ENCODE data around the gene RPS6KA2.
"Not testable (repeated sequence)": the region's sequence is repeated elsewhere in the genome, so short reads cannot be mapped to it uniquely, and the experiment has no call there.

Gene RPS6KA2

GRCh38 chr6:166370489-166370888, 256.6 kb downstream of the RPS6KA2 start:
- H3K4me1 Mint-ChIP-seq, result peaks cover 11% of the 10 kb centered on the region
- no peaks in the 10 kb centered on the region for H3K36me3 Mint-ChIP-seq (ENCODE audit: low read depth)
- TF ChIP-seq CTCF (IDR thresholded peaks at IDR 0.05; ENCODE audit: unreplicated experiment in 3 of 3), result no peak
- H3K9me3 Mint-ChIP-seq, result no peaks in the 10 kb centered on the region
- H3K4me3 Mint-ChIP-seq, result no peak overlapping the region
- H3K27me3 Mint-ChIP-seq (ENCODE audit: low read depth), result no peaks in the 10 kb centered on the region
- no peak overlapping the region for H3K27ac Mint-ChIP-seq

- Mint-ChIP-seq H3K27me3 (ENCODE audit: low read depth) (no peaks in the 10 kb centered on the region), H3K9me3 (no peaks in the 10 kb centered on the region), H3K27ac (no peak overlapping the region), H3K4me3 (no peak overlapping the region), H3K36me3 (ENCODE audit: low read depth) (no peaks in the 10 kb centered on the region), H3K4me1 (peaks cover 12% of the 10 kb centered on the region)
- TF ChIP-seq CTCF (IDR thresholded peaks at IDR 0.05; ENCODE audit: unreplicated experiment in 3 of 3), result no peak
Observed at GRCh38 chr6:166369782-166370181, 257.3 kb downstream of the RPS6KA2 start.

- no peaks in the 10 kb centered on the region for H3K9me3 Mint-ChIP-seq
- no peak for TF ChIP-seq CTCF (IDR thresholded peaks at IDR 0.05; ENCODE audit: unreplicated experiment in 3 of 3)
- peaks cover 7% of the 10 kb centered on the region for H3K36me3 Mint-ChIP-seq (ENCODE audit: low read depth)
Observed at GRCh38 chr6:166366921-166367320, 260.1 kb downstream of the RPS6KA2 start.

GRCh38 chr6:166365806-166366205, 261.2 kb downstream of the RPS6KA2 start:
- H3K9me3 Mint-ChIP-seq, result no peaks in the 10 kb centered on the region
- peaks cover 7% of the 10 kb centered on the region for H3K36me3 Mint-ChIP-seq (ENCODE audit: low read depth)
- peak overlapping the region in 1 of 3 experiments; percentile 68 for H3K27ac Mint-ChIP-seq
- TF ChIP-seq CTCF (IDR thresholded peaks at IDR 0.05; ENCODE audit: unreplicated experiment in 3 of 3), result no peak
- peaks cover 19% of the 10 kb centered on the region for H3K4me1 Mint-ChIP-seq
- H3K4me3 Mint-ChIP-seq, result peak overlapping the region in 1 of 3 experiments; percentile 55
- H3K27me3 Mint-ChIP-seq (ENCODE audit: low read depth), result no peaks in the 10 kb centered on the region

More at GRCh38 chr6:166366921-166367320, 260.1 kb downstream of the RPS6KA2 start:
- no peaks in the 10 kb centered on the region for H3K27me3 Mint-ChIP-seq (ENCODE audit: low read depth)
- H3K4me3 Mint-ChIP-seq, result no peak overlapping the region
- H3K27ac Mint-ChIP-seq, result no peak overlapping the region
- peaks cover 19% of the 10 kb centered on the region for H3K4me1 Mint-ChIP-seq

GRCh38 chr6:166365221-166365620, 261.8 kb downstream of the RPS6KA2 start:
- Mint-ChIP-seq H3K36me3 (ENCODE audit: low read depth) (peaks cover 7% of the 10 kb centered on the region), H3K9me3 (no peaks in the 10 kb centered on the region), H3K27me3 (ENCODE audit: low read depth) (no peaks in the 10 kb centered on the region), H3K27ac (peak overlapping the region in 1 of 3 experiments; percentile 68), H3K4me3 (no peak overlapping the region), H3K4me1 (peaks cover 19% of the 10 kb centered on the region)
- no peak for TF ChIP-seq CTCF (IDR thresholded peaks at IDR 0.05; ENCODE audit: unreplicated experiment in 3 of 3)

- Mint-ChIP-seq H3K36me3 (ENCODE audit: low read depth) (peaks cover 7% of the 10 kb centered on the region), H3K4me1 (peaks cover 19% of the 10 kb centered on the region), H3K27ac (peak overlapping the region in 1 of 3 experiments; percentile 19), H3K9me3 (no peaks in the 10 kb centered on the region), H3K4me3 (peak overlapping the region in 1 of 3 experiments; percentile 60), H3K27me3 (ENCODE audit: low read depth) (no peaks in the 10 kb centered on the region)
- TF ChIP-seq CTCF (IDR thresholded peaks at IDR 0.05; ENCODE audit: unreplicated experiment in 3 of 3), result no peak
Observed at GRCh38 chr6:166364456-166364855, 262.6 kb downstream of the RPS6KA2 start.

- peaks cover 14% of the 10 kb centered on the region for H3K4me1 Mint-ChIP-seq
- H3K27me3 Mint-ChIP-seq (ENCODE audit: low read depth); H3K4me3 Mint-ChIP-seq; H3K9me3 Mint-ChIP-seq; H3K27ac Mint-ChIP-seq; H3K36me3 Mint-ChIP-seq (ENCODE audit: low read depth): not testable (repeated sequence)
Observed at GRCh38 chr6:166362427-166362826, 264.6 kb downstream of the RPS6KA2 start.
